ENCODE data around the gene NOTCH4.
"Not testable (repeated sequence)": the region's sequence is repeated elsewhere in the genome, so short reads cannot be mapped to it uniquely, and the experiment has no call there.

NOTCH4 gene

DNA sequence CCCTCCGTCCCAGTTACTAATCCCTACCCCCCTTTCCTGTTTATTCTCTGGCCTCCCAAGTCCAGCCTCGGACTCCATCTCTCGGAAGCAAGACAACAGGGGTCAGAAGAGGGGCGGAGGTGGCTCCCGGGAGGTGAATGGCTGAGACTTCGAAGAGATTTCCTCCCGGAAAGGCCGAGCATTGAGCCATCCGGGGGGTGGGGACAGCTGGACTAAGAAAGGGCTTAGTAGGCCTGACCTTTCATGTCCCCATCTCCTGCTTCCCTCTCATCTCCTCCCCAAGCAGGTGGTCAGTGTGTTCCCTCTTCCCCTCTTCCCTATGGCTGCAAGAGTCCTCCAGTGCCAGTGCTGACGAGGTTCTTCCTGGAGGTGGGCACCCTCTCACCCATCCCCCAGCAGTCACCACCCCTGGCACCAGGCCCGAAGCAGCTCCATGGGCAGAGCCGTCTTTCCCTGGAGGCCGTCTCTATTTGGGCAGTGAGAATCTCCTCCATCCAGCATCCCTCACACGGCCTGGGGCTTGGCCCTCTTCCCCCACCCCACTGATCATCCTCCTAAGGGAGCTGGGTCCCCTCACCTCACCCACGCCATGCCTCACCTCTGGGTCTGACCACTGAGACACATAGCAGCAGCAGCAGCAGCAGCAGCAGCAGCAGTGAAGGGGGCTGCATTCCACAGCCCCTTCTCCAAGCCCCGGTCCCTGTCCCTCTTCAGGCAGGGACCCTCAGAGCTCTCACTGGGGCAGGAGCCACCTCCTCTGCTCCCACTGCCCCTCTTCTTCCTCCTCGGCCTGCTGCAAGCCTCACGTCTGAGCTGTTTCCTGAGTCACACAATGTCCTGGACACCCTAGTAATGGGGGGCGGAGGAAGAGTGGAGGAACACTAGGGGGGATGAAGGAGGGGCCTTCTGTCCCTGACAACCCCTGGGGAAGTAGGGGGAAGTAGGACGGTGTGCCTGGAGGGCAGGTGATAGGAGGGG, at the start of gene NOTCH4:
Gene NOTCH4 (minus strand): TSS at position 810 of the 978 bp plus-strand sequence. CDS start 139 bp downstream, at position 671.
- DNase-seq (ENCODE audit: low read depth) = no peak

DNA sequence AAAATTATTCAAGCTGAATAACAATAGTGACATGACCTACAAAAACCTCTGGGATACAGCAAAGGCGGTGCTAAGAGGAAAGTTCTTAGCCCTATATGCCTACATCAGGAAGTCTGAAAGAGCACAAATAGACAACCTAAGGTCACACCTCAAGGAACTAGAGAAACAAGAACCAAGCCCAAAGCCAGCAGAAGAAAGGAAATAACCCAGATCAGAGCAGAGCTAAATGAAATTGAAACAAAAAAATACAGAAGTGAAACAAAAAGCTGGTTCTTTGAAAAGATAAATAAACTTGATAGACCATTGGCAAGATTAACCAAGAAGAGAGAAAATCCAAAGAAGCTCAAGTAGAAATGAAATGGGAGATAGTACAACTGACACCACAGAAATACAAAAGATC, 47.6 kb upstream of the NOTCH4 start:
- DNase-seq (ENCODE audit: low read depth) = no peak

DNA sequence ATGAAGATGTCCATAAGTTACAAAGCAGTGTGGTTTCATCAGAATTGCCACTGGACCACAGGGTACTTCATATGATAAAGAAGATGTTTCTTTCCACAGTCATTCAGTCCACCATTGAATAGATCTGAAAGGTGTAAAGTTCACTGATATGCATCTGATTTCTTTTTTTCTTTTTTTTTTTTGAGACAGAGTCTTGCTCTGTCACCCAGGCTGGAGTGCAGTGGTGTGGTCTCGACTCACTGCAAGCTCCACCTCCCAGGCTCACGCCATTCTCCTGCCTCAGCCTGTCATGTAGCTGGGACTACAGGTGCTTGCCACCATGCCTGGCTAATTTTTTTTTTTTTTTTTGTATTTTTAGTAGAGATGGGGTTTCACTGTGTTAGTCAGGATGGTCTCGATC, 44.6 kb upstream of the NOTCH4 start:
- DNase-seq (ENCODE audit: low read depth) = not testable (repeated sequence)

DNA sequence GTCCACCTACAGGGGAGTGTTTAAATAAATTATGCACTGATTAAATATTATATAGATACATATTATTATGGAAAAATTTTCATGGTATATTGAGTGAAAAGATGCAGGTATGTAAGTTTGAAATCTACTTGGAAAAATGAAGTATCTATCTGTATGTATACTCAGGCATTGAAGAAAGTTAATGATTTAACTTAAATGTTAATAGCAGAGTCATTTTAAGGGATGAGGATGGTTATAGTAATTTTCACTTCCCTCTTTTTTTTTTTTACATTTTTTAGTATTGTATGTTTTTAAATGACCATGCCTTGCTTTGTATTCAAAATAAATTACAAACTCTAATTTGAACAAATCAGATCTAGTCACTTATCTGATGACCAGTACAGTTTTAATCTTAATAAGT, 43.2 kb upstream of the NOTCH4 start:
- no peak for DNase-seq (ENCODE audit: low read depth)

DNA sequence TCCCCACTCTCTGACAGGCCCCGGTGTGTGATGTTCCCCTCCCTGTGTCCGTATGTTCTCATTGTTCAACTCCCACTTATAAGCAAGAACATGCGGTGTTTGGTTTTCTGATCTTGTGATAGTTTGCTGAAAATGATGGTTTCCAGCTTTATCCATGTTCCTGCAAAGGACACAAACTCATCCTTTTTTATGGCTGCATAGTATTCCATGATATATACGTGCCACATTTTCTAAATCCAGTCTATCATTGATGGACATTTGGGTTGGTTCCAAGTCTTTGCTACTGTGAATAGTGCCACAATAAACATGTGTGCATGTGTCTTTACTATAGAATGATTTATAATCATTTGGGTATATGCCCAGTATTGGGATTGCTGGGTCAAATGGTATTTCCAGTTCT, 33.4 kb upstream of the NOTCH4 start:
- not testable (repeated sequence) for DNase-seq (ENCODE audit: low read depth)

DNA sequence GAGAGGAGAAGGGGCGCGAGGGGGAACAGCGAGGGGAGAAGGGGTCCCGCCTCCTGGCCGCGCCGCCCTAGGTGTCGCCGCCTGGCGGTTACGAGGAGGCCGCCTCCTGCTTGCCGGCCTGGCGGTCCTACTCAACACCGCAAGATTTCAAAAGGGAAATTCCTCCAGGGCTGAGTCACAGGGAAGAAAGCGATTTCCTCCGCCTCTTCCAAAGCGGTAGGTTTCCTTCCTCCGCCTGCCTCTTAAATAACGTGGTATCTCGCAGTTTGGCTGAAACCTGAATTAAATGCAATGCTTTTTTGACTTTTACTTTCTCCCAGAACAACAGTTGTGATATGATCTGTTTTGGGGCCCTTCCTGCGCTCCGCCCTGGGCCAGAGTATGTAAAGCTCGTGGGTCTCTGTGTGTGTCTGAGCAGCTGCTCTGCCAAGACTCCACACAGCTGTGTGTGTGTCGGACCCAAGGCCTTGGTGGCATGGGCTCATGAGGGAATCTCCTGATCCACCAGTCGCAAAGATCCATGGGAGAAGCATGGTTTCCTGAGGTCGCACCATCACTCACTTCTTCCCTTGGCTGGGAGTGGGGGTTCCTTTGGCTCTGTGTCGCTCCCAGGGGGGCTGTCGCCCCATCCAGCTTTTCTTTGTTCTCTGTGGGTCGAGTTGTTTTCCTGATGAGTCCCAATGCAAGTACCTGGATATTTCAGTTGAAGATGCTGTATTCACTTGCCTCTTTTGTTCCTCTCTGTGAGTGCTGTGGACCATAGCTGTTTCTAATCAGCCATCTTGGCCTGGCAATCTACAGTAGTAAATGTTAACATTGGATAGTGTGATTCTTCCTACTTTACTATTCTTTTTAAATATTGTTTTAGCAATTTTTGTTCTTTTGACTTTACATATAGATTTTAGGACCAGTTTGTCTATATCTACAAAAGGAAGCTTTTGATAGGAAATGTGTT, 31.6 kb upstream of the NOTCH4 start:
- DNase-seq (ENCODE audit: low read depth) = peak; percentile 43

DNA sequence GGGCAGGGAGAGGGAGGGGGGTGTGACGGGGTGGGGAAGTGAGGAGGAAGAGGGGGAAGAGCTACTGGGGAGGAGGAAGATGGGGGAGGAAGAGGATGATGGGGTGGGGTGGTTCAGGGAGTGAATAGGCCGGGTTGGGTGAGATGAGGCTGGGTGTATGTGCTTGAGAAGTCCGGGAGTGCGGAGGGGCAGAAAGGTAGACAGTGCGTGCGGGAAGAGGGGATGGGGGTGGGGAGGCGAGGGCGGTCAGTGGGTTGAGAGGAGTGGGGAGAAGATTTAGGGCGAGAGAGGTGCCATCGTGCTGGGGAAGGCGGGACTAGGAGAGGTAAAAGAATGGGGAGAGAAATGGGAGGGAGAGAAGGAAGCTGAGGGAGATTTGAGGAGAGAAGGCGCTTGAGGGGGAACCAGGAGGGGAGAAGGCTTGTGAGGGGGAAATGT, 30.9 kb upstream of the NOTCH4 start:
- no peak for DNase-seq (ENCODE audit: low read depth)

DNA sequence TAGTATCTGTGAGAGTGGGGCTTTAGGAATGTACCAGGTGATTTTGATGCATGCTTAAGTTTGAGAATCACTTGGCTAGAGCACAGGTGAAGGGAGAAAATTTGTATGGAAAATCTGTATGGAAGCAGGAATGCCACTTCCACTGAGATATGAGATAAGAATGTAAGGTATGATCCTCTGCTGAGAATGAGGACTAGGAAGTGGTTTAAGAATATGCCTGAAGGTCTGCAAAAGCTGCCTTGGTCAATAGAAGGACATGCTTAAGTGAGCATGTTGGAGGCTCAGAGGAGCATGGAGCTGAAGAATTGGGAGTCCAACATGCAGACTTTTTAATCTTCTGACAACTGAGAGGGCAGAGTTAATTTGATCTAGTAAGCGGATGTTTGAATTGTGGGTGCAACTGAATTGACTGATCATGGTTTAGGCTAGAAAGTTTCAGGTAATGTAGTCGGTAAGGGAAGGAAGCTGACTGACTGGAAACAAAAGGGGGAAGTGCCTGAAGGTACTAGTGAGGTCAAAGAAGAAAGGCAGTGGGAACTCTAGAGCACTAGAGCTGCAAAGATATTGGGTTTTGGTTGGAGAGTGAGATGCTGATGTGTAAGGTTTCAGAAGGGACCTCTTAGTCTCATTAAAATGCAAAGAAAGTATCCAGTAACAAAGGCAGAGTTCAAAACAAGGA, 28.6 kb upstream of the NOTCH4 start:
- DNase-seq (ENCODE audit: low read depth) = no peak

DNA sequence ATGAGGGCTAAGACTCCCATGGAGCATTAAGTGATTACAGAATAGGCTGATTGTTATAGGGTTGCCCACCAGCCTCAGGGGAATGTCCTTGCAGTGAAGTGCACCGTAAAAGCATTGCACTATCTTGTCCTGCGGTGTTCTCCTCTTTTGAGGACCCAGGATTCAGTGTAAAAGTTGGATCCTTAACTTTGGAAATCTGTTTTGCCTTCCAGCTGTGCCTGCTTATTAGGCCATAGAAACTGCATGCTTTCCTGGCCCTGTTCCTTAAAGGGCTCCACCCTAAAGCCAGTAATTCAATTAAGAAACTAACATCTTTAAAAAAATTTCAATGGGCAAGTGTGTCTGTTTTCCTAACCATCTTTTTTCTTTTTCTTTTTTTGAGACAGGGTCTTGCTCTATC, 25.4 kb upstream of the NOTCH4 start:
- DNase-seq (ENCODE audit: low read depth) = no peak

DNA sequence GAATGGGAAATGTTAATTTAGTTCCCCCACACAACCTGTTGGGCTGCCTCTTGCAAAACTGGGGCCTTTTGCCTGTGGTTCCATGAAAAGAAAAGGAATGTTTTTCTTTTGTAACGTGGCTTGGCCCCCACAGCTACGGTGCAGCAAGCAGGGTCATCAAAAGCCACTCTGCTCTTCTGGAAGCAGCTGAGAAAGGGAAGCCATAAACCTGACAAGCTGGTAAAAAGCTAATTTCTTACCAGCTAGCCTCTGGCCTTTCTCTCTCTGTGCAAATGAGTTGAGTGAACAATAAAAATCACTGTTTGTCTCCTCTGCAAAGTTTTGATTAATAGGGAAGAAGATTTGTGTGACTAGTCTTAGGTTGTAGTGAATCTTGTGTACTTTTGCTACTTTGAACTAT, 23.5 kb upstream of the NOTCH4 start:
- no peak for DNase-seq (ENCODE audit: low read depth)

DNA sequence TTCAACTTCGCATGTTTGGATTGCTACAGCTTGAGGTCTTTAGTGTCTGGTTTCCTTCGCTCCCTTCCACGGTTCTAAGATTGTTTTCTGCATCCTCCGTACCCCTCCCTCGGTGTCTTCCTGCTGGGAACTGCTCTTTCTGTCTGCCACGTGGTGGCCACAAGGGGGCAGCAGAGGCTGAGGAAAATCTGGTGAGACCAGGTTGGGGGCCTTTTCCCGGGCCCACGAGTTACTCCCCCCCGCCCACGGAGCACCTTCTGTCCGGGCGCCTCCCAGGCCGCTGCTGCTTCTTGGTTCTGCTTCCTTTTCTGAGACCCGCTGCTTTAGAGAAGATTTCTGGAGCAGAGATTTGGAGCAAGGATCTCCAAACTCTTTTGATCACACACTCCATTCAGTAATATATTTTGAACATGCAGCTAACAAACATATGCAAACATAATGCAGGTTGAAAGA, 21.1 kb upstream of the NOTCH4 start:
- DNase-seq (ENCODE audit: low read depth) = peak; percentile 56

DNA sequence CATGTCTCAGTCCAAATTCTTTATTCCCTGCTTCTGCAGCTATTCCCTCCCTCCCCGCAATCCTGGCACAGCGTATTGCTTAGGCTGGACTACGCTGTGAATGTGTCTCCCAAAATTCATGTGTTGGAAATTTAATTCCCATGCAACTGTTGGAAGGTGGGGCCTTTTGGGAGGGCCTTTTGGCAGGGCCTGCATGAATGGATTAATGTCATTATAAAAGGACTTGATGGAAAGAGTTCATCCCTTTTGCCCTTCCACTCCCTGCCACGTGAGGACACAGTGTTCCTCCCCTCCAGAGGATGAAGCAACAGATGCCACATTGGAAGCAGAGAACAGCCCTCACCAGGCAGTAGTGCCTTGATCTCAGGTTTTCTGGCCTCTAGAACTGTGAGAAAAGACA, 20.4 kb upstream of the NOTCH4 start:
- no peak for DNase-seq (ENCODE audit: low read depth)

DNA sequence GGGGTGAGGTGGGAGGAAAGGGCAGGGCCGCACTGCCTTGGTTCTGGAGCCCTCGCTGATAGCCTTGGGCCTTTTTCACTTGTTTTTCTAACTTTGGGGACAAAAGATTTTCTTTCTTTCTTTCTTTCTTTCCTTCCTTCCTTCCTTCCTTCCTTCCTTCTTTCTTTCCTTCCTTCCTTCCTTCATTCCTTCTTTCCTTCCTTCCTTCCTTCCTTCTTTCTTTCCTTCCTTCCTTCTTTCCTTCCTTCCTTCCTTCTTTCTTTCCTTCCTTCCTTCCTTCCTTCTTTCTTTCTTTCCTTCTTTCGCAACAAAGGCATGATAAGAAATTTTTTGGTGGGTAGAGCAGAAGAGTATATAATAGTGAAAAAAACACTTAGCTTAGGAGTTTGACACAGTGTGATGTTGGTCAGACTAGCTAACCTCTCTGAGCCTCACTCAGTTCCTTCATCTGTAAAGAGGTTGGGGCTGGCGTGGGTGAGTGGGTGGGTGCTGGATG, 18.5 kb upstream of the NOTCH4 start:
- DNase-seq (ENCODE audit: low read depth) = not testable (repeated sequence)

DNA sequence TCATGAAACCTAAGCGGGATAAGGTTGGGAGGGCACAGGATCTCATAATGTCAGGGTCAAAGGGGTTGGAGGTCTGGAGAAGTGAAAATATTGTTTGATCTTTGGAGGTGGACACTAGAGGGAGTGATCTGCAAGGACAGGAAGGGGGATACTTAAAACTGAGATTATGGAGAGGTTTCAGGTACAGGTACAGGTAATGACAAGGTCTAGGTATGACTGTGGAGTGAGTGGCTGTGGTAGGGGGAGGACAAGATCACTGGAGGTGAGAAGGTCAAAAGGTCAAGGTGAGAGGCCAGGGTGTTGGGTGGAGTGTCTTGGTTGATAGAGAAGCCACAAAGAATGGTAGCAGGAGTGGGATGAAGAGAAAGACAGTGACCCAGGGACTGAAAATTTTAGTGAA, 16.8 kb upstream of the NOTCH4 start:
- DNase-seq (ENCODE audit: low read depth) = no peak

DNA sequence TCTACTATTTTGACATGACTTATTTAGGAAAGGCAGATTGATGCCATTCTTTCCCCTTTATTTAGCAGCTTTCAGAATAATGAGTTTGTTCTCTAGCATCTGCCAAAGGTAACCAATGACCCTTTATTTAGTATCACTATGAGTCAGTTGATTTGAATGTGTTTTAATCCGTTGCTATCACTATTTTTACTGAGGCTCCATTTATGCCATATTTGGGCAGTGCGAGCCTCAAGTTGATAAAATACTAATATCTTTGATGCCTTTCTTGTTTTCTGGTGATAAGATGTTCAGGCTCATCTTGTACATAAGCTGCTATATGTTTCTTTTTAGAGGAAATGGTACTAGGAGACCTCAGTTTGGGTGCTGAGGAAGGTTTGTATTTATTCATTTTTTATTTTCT, 15.6 kb upstream of the NOTCH4 start:
- no peak for DNase-seq (ENCODE audit: low read depth)

DNA sequence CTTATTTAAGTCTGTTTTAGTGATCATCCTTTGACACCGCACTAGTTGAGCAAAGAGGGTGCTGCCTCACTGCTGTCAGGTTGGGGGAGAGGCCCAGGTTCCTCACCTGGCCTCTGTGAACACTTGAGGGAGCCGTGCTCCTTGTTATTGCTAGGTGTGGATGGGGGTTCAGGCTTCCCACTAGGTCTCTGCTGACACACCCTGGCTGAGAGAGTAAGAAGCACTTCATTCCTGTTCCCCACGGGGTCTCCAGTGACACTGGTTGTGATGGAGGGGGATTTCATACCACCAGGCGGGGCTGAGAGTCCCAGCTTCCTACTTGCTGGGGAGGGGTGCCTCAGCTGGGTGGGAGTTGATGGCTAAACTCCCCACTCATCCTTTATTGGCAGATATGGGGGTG, 11.1 kb upstream of the NOTCH4 start:
- no peak for DNase-seq (ENCODE audit: low read depth)

DNA sequence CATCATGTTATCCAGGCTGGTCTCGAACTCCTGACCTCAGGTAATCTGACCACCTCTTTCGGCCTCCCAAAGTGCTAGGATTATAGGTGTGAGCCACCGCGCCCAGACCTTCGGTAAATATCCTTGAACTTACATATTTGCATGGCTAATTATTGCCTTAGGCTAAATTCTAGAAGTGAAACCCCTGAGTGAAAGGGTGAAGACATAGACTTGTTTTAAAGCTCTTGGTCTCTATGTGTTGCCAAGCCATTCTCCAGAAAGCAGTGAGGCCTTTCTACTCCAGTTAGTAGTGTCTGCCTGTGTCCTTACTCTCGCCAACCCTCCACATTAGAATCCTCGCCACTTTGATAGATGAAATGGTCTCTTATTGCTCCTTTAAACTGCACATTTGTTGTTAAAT, 2.6 kb upstream of the NOTCH4 start:
- DNase-seq (ENCODE audit: low read depth) = no peak

DNA sequence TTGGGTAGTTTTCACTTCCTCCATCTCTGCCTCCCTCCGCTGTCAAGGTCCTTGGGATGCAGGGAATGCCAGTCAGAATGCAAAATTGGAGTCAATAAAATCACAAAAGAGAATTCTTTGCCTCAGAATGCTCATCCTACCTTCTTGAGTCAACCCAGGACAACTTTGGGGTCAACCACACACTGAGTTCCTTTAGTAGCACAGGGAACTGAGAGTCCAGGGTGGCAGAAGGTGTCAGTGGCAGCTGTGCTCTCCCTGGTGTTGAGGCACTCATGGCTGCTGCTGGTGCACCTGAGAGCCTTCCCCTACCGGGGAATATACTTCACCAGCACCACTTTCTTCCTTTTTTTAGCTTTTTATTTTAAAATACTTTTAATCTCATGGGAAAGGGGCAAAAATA, 829 bp upstream of the NOTCH4 start:
- no peak for DNase-seq (ENCODE audit: low read depth)

DNA sequence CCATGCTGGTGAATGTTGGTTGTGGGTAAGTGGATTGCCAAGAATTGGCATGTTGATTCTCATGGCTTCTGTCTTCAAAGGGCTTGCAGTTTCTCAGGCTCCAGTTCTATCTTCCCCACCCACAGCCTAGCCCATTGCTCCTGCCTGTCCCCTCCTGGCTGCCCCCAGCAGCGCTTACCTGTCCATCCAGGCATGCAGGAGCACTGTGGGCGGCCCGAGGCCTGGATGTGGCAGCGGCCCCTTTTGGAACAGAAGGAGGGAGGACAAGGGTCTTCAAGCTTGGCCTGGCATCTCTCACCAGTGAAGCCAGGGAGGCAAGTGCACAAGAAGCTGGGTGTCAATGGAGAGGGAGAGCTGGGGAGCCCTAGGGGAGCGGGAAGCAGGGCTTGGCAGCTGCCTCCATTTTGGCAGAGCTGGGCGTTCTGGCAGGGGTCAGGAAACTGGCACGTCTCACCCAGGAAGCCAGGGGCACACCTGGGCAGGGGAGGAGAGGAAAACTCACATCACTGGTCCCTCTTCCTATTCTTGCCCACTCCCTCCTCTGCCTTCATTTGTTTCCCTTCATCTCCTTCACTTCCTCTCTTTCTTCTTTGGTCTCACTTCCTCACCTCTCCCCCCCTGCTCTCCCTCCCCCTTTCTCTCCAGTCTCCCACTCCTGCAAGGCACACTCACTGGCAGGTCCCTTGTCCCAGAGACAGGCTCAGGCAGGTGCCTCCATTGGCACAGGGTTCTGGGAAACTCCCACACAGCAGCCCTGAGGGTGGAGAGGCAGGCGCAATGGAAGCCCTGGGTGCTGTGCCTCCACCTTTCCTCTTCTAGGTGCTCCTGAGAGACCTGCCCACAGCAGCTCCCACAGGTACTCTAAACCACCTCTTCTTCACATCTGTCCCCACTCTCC, 1.3 kb downstream of the NOTCH4 start:
- DNase-seq (ENCODE audit: low read depth) = no peak

DNA sequence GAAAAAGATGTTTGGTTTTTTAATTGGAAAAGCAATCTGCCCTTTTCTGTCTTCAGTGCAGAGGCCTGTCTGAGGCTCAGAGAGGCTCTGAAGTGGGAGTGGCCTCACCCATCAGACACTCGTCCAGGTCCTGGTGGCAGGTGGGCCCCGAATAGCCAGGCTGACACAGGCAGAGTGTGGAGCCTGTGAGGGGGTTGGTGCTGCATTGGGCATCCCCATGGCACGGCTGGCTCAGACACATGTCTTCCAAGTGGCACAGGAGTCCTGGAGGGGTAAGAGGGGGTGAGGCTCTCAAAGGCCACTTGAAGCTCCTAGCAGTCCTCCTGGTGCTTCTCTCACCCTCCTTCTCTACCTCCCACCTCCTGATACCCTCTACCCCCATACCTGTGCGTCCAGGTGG, 3.8 kb downstream of the NOTCH4 start:
- DNase-seq (ENCODE audit: low read depth) = no peak

DNA sequence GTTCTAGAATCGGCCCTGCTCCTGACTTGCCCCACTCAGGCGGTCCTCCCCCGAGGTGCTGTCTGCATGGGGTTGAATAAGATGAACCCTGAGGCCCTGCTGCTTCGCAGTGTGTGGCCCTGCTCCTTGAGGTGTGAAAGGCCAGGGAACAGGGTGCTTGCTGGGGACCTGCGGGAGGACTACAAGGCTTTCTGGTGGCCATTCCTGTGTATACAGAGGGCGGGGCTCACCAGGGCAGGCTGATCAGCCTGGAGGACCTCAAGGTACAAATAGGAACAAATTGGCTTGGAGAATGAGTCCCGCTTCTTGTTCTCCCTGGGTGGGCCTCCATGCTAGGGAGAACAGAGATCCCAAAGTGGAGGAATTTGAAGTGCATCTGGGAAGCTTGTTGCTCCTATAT, 5.7 kb downstream of the NOTCH4 start:
- no peak for DNase-seq (ENCODE audit: low read depth)

Measured in activated gamma-delta T cell treated with anti-CD3 and anti-CD28 coated beads, Interleukin-2, amount 50 U/mL, for 16 hours (primary cell).